Ammon's horn (tissue), 1 donor: ENCODE measurements around the gene PTS.

Source experiments
- DNase-seq: peaks from one replicate; pipeline ENCODE4 v3.0.0-alpha.2; 2016; ENCODE audit warnings: low spot score

The PTS gene

GRCh38 chr11:112222303-112222702 lies 3.9 kb upstream of the PTS start:
- DNase-seq: no peak

GRCh38 chr11:112223121-112223520 lies 3.1 kb upstream of the PTS start:
- no peak for DNase-seq

- no peak for DNase-seq
Measured at GRCh38 chr11:112223754-112224532, 2.3 kb upstream of the PTS start.

GRCh38 chr11:112225753-112226061 lies 521 bp upstream of the PTS start:
- no peak for DNase-seq

DNA sequence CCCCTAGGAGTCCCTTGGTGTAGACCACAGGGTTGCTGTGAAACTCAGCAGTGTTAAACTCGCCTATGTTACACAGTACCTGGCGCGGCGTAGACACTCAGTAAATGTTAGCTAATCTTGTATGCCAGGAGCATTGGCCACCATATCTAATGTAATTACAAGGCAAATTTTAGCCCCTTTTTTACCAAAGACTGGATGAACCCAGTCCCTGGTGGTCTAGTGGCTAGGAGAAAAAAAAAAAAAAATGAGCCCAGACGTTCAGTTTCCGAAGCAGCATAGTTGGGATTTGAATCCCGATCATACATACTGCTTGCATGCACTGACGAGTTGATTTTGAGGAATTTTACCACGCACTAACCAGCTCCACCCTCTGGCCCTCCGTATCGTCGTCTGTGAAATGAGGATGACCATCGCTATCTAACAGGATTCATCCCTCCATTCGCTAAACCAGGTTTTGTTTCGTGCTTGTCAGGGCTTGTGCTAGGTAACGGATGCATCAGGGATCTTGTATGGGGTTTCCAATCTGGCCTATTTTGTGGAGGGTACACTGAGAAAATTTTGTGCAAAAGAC lies 688 bp downstream of the PTS start:
- DNase-seq: peak; percentile 33

- DNase-seq: no peak
Measured at GRCh38 chr11:112227471-112227870, 1.2 kb downstream of the PTS start.

- no peak for DNase-seq
Measured at GRCh38 chr11:112228706-112229105, 2.5 kb downstream of the PTS start.

- no peak for DNase-seq
Measured at GRCh38 chr11:112229159-112229558, 2.9 kb downstream of the PTS start.

DNA sequence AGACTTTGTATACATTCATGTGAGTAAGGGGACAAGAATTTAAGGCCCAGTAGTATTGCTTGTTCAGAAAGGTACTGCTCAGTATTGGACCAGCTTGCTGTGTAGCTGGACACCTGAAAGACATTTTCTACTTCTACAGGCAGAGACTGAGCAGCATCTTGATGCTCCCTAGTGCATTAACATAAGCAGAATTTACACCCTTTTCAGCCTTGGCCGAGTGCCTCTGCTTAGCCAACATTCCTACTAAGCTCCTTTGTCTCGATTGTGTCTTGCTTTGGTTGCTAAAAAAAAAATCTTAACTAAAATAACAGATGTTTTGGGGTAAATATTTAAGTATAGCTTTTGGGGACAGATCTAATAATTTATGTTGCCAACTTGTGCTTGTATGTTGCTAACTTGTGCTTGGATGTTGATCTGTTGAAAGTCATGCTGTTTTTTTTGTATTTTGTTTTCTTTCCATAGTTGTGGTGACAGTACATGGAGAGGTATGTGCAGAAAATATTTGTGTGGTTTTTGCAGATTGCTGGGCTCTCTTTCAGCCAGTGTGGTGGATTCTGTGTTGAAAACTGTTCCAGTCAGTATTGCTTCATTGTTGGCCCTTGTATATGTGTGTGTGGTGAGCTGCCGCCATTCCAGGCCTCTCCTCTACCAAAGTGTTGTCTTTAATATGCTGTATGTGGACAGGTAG lies 3.7 kb downstream of the PTS start:
- DNase-seq: no peak

DNA sequence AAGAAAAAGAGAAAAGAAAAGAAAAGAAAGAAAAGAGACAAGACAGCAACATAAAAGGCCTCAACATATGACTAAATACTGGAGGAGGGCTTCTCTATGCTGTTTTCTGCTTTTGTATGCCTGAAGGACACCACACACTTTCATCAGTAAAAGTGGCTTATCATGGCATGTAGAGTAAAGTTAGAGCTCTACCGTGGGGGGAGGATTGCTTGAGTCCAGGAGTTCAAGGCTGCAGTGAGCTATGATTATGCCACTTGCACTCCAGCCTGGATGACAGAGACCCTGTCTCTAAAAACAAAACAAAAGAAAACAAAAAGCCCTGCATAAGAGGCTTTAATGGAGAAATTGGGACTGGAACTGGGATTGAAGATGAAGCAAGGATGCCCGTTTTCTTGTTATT lies 5.7 kb downstream of the PTS start:
- no peak for DNase-seq

GRCh38 chr11:112235750-112236390 lies 9.6 kb downstream of the PTS start:
- DNase-seq: no peak

DNA sequence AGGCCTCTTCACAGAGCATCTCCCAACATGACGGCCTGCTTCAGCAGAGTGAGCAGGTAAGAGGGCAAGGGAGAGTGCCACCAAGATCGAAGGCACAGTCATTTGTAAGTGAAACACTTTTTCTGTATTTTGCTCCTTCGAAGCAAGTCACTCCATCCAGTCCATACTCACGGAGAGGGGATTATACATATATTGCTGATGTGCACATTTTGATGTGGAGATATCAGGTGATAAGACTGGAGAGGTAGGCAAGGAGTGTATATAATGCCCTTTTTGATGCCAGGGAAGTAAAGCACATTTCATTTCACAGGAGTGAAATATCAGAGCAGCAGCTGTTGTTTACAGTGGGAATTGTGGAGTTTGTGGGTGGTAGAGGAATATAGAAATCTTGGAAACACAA lies 11.2 kb downstream of the PTS start:
- DNase-seq: no peak

- no peak for DNase-seq
Measured at GRCh38 chr11:112238041-112238440, 11.8 kb downstream of the PTS start.

GRCh38 chr11:112241486-112241885 lies 15.3 kb downstream of the PTS start:
- DNase-seq: no peak

DNA sequence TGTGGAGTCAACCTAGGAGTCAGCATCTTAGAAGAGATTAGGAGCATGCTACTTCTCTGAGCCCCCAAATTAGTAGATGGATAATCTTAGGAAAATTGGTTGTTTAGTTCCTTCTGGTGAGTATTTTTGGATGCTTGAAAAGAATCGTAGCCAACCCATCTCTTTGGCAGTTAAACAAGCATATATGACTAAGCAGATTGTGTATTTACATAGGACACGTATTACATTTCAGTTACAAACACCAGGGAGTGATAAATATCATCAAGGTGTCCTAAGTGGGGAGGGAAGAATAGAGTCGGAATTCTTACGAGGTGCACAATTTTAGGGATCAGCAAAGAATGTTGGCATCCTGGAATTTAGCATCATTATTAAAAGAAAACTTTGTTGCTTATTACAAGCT lies 21.0 kb downstream of the PTS start:
- no peak for DNase-seq

DNA sequence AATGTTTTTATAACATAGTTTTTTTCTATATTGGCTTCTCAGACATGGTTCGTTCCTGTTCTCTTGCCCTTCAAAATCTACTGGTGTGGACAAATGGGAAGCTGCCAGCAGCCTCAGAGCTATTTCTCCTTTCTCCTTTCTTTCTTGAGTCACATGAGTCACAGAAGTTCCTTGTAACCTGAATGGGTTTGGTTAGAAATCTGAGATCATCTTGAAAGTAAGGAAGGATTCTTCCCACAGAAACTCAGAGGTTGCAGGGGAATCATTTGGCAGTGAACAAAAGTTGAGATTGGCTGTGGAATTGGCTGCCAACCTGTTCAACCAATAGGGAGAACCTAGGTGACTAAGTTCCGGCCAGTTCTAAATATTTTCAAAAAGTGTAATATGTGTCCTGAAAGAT lies 22.0 kb downstream of the PTS start:
- DNase-seq: no peak

DNA sequence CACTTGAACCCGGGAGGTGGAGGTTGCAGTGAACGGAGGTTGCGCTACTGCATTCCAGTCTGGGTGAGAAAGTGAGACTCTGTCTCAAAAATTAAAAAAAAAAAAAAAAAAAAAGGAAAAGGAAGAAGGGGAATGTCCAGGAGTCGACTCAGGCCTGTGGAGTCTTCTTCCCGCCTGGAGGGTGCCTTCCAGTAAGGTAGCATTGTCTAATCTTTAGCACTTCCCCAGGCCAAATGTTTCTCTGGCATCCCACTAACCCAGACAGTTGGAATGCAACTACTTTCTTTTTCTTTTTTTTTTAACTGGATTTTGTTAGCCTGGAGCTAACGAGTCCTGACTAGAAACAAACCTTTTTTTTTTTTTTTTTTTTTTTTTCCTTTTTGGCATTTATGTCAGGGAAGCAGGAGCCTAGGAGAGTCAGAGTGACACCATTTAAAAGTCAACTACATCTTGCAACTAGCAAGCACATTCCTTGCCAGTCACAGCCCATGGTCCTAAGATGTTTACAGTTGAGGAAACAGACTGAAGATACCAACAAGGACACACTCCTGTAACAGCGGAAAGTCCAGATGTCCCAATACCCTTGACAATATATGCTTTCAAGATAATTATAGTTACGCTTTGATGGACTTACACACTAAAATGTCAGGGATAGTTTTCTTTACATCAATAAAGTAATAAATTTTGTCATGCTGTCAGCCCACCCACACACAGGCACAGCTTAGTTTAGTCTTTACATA lies 23.8 kb downstream of the PTS start:
- no peak for DNase-seq

DNA sequence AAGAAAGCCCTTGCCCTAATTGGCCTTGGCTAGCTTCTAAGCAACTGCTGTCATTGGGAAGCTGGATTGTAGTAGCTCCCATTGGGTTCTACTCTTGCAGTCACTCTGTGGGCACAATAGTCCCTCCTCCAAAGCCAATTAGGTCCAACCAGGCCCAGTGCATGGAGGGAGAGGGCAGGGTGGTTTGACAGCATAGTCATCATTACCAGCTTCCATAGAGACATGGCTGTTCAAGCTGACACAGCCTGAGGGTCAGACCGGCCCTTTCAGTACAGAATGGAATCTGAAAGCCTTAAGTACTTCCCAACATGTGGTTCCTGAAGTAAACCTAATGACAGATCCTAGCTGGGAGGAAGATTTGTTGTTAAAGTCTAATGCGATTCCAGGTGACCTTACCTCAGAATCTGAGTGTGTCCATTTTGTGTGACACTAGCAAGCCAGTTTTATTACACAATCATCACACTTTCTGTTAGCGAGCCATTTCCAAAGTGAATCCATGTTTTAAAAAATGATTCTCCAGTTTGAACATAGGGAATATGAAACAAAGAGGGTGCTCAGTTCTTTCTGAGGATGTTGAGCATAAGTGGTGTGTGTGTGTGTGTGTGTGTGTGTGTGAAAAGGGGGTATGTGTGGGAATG lies 27.5 kb downstream of the PTS start:
- no peak for DNase-seq

GRCh38 chr11:112255067-112255720 lies 29.0 kb downstream of the PTS start:
- DNase-seq: peak; percentile 25

DNA sequence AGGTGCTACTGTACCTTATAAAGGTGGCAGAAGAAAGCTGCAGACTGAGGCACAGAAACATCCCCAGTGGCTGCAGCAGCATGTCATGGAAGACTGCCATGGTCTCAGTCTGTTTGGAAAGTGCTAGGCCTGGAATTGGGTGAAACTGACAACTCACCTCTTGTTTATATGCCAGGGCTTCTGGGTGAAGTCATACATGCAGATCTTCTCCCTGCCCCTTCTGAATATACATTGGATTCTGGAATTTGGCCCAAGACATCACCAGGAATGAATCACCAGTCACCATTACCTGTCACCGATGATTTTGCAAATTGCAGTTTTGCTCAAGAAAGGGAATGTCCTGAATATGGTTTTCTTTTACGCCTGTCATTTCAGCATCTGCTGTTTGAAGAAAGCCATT lies 34.3 kb downstream of the PTS start, which contains the start of gene PLET1:
Gene PLET1 (minus strand): TSS at position 371 of the 400 bp plus-strand sequence. CDS start 271 bp downstream, at position 100.
- DNase-seq: no peak
